Tibial nerve (tissue), 4 donors: ENCODE results near the gene KIAA1958.

Experiments used
- CTCF ChIP-seq, 5 experiments: fragments of 200-600 bp in 3 of 5; fragments of 450-650 bp in 2 of 5; sonication (generic) in 3 of 5; IDR thresholded peaks; one replicate each; pipeline ENCODE4 v1.5.1; 2016 to 2019; ENCODE audit warnings: antibody characterized with exemption in 5 of 5, mild to moderate bottlenecking in 3 of 5, moderate library complexity in 2 of 5
- EP300 ChIP-seq, 2 donors: sonication (generic); formaldehyde crosslinking; IDR thresholded peaks; one replicate each; pipeline ENCODE4 v1.6.1; 2017; ENCODE audit warnings: antibody characterized with exemption in 2 of 2, mild to moderate bottlenecking in 1 of 2
- POLR2A ChIP-seq, 2 donors: fragments of 450-650 bp; IDR thresholded peaks; one replicate each; pipeline ENCODE4 v1.6.1; 2017; ENCODE audit warnings: antibody characterized with exemption in 2 of 2, mild to moderate bottlenecking in 2 of 2, moderate library complexity in 2 of 2

- TF ChIP-seq CTCF (IDR thresholded peaks at IDR 0.05): no peak
- no peak for TF ChIP-seq POLR2A (IDR thresholded peaks at IDR 0.05)
- no peak for TF ChIP-seq EP300 (IDR thresholded peaks at IDR 0.05)
These were observed 42.7 kb downstream of the KIAA1958 start for GRCh38 chr9:112529316-112529715.
